ENCODE measurements around the gene STOM.

DNA sequence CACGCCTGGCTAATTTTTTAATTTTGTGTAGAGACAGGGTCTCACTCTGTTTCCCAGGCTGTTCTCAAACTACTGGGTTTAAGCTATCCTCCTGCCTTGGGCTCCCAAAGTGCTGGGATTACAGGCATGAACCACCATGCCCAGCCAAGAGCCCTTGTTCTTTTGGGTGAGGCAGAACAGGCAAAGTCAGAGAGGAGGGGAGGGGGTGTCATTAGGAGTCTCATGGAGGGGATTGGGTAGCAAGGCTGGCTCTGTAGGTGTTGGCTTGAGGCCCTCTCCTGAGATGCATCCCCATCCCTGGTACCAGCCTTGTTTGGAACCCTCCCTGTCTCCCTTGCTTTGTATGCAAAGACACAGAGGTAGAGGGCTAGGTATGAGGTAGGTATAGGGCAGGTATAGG lies 78.0 kb downstream of the STOM start:
- TF ChIP-seq, protein P1, sequence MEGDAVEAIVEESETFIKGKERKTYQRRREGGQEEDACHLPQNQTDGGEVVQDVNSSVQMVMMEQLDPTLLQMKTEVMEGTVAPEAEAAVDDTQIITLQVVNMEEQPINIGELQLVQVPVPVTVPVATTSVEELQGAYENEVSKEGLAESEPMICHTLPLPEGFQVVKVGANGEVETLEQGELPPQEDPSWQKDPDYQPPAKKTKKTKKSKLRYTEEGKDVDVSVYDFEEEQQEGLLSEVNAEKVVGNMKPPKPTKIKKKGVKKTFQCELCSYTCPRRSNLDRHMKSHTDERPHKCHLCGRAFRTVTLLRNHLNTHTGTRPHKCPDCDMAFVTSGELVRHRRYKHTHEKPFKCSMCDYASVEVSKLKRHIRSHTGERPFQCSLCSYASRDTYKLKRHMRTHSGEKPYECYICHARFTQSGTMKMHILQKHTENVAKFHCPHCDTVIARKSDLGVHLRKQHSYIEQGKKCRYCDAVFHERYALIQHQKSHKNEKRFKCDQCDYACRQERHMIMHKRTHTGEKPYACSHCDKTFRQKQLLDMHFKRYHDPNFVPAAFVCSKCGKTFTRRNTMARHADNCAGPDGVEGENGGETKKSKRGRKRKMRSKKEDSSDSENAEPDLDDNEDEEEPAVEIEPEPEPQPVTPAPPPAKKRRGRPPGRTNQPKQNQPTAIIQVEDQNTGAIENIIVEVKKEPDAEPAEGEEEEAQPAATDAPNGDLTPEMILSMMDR (IDR thresholded peaks at IDR 0.05), result no peak
- TF ChIP-seq POLR2A (IDR thresholded peaks at IDR 0.05), result no peak
